Right kidney (tissue), 1 donor: Measurements from ENCODE around the gene SULT2A1.
"Not testable (repeated sequence)": the region's sequence is repeated elsewhere in the genome, so short reads cannot be mapped to it uniquely, and the experiment has no call there.

Experiments used
- DNase-seq: peaks from one replicate; pipeline ENCODE4 v3.0.0-alpha.2; 2016

The SULT2A1 gene

GRCh38 chr19:47860602-47861297 is 25.4 kb downstream of the SULT2A1 start:
- DNase-seq, result no peak

- DNase-seq, result not testable (repeated sequence)
Observed at GRCh38 chr19:47859838-47860237, 26.3 kb downstream of the SULT2A1 start.

GRCh38 chr19:47858646-47859285 is 27.3 kb downstream of the SULT2A1 start, which contains the start of gene TPRX2:
Gene TPRX2, plus strand, starts transcription at chr19:47859235. Its CDS starts 12 bp downstream, at chr19:47859247.
- not testable (repeated sequence) for DNase-seq

- DNase-seq, result not testable (repeated sequence)
Observed at GRCh38 chr19:47858231-47858630, 27.9 kb downstream of the SULT2A1 start.

- DNase-seq, result no peak
Observed at GRCh38 chr19:47854459-47854858, 31.7 kb downstream of the SULT2A1 start.

GRCh38 chr19:47853003-47853402 is 33.1 kb downstream of the SULT2A1 start:
- no peak for DNase-seq

- DNase-seq, result no peak
Observed at GRCh38 chr19:47848823-47849473, 37.2 kb downstream of the SULT2A1 start.

GRCh38 chr19:47848425-47848822 is 37.7 kb downstream of the SULT2A1 start:
- DNase-seq, result no peak

GRCh38 chr19:47842941-47843340 is 43.2 kb downstream of the SULT2A1 start:
- DNase-seq, result no peak

- DNase-seq, result peak; percentile 23
Observed at GRCh38 chr19:47839913-47840312, 46.2 kb downstream of the SULT2A1 start.

GRCh38 chr19:47839411-47839810 is 46.7 kb downstream of the SULT2A1 start:
- DNase-seq, result no peak

GRCh38 chr19:47836038-47836437 is 50.1 kb downstream of the SULT2A1 start:
- DNase-seq, result no peak

GRCh38 chr19:47832723-47833122 is 53.4 kb downstream of the SULT2A1 start:
- DNase-seq, result no peak

GRCh38 chr19:47826800-47827199 is 59.3 kb downstream of the SULT2A1 start:
- no peak for DNase-seq

GRCh38 chr19:47824396-47824795 is 61.7 kb downstream of the SULT2A1 start:
- DNase-seq, result no peak

- no peak for DNase-seq
Observed at GRCh38 chr19:47821460-47822020, 64.6 kb downstream of the SULT2A1 start, which contains the start of gene CRX. Gene CRX, plus strand, starts transcription at chr19:47821937. Its CDS starts 12,507 bp downstream, at chr19:47834444.
